Astrocyte of the cerebellum (primary cell): Measurements from ENCODE around the gene BIN1.
"Not testable (repeated sequence)": the region's sequence is repeated elsewhere in the genome, so short reads cannot be mapped to it uniquely, and the experiment has no call there.

Experiments
- DNase-seq: peaks from one replicate; pipeline ENCODE4 v3.0.0-alpha.2; 2011; ENCODE audit warnings: low read depth
- H3K4me3 ChIP-seq: 2 replicates; pipeline ENCODE4 v1.5.1; 2011; ENCODE audit warnings: mild to moderate bottlenecking, low read depth, low read length, moderate library complexity
- CTCF ChIP-seq: IDR thresholded peaks from 2 replicates; pipeline ENCODE4 v1.5.1; 2012; ENCODE audit warnings: low read length, low read depth, moderate library complexity, mild to moderate bottlenecking; ENCODE audit errors: missing control alignments
- in situ Hi-C: cut with HindIII; loops from 2 replicates; pipeline ENCODE4 v1.10.0; 2017; ENCODE audit warnings: low sequenced_read_pairs

Gene BIN1

GRCh38 chr2:127039387-127040031 lies 67.4 kb downstream of the BIN1 start:
- in situ Hi-C loops, result no loop called here
- DNase-seq, result no peak
- TF ChIP-seq CTCF, result no peak
- no peak overlapping the region for H3K4me3 ChIP-seq

GRCh38 chr2:127037476-127037875 lies 69.5 kb downstream of the BIN1 start:
- no peak for TF ChIP-seq CTCF
- H3K4me3 ChIP-seq, result no peak overlapping the region
- DNase-seq, result no peak
- in situ Hi-C loops, result no loop called here

- TF ChIP-seq CTCF, result no peak
- in situ Hi-C loops, result no loop called here
- no peak for DNase-seq
- H3K4me3 ChIP-seq, result no peak overlapping the region
Measured at GRCh38 chr2:127034883-127035611, 71.9 kb downstream of the BIN1 start.

GRCh38 chr2:127034051-127034450 lies 72.9 kb downstream of the BIN1 start:
- in situ Hi-C loops, result no loop called here
- H3K4me3 ChIP-seq, result no peak overlapping the region
- DNase-seq, result no peak
- TF ChIP-seq CTCF, result no peak

- TF ChIP-seq CTCF, result no peak
- no peak overlapping the region for H3K4me3 ChIP-seq
- no peak for DNase-seq
- in situ Hi-C loops, result no loop called here
Measured at GRCh38 chr2:127032621-127033020, 74.3 kb downstream of the BIN1 start.

- H3K4me3 ChIP-seq, result no peak overlapping the region
- no peak for TF ChIP-seq CTCF
- DNase-seq, result no peak
- in situ Hi-C loops, result no loop called here
Measured at GRCh38 chr2:127029350-127030051, 77.5 kb downstream of the BIN1 start.

GRCh38 chr2:127028745-127029144 lies 78.2 kb downstream of the BIN1 start:
- DNase-seq, H3K4me3 ChIP-seq, in situ Hi-C loops: not testable (repeated sequence)
